Keratinocyte (primary cell): ENCODE data around the gene SORBS2. TPM values are rescaled to one million over a fixed set of nuclear protein-coding genes. Genes with fewer than 3 reads are reported as not detected.
A peak's percentile ranks its signal among the peaks of the same experiment; 100 is the strongest.
"Not testable (repeated sequence)": the region's sequence is repeated elsewhere in the genome, so short reads cannot be mapped to it uniquely, and the experiment has no call there.

Experiments used
- DNase-seq: peaks from one replicate; pipeline ENCODE4 v3.0.0-alpha.2; 2011; ENCODE audit warnings: low read depth, missing footprints, low spot score
- FAIRE-seq: peaks from 2 replicates; lab custom pipeline; 2011; peaks lifted over from hg19 to GRCh38; lab: Jason Lieb, UNC
- H2AFZ ChIP-seq: 2 replicates; pipeline ENCODE4 v1.6.0; 2012; ENCODE audit warnings: low read length, control low read depth, inconsistent platforms; ENCODE audit not compliant: control insufficient read depth
- H3K27ac ChIP-seq: 2 replicates; pipeline ENCODE4 v1.5.1; 2011; ENCODE audit warnings: low read length; ENCODE audit not compliant: control insufficient read depth, insufficient read depth
- H3K27me3 ChIP-seq: 3 replicates; pipeline ENCODE4 v1.6.0; 2011; ENCODE audit warnings: low read length; ENCODE audit not compliant: control insufficient read depth, insufficient read depth; ENCODE audit errors: extremely low read depth
- H3K36me3 ChIP-seq, 2 experiments: 2 replicates in 1 of 2; 3 replicates in 1 of 2; pipeline ENCODE4 v1.5.1; 2011; ENCODE audit warnings: low read length in 2 of 2, mild to moderate bottlenecking in 1 of 2; ENCODE audit not compliant: control insufficient read depth in 2 of 2, insufficient read depth in 2 of 2; ENCODE audit errors: extremely low read depth in 1 of 2
- H3K4me1 ChIP-seq: 3 replicates; pipeline ENCODE4 v1.5.1; 2011; ENCODE audit warnings: low read length; ENCODE audit not compliant: control insufficient read depth, insufficient read depth; ENCODE audit errors: extremely low read depth
- H3K4me2 ChIP-seq: 3 replicates; pipeline ENCODE4 v1.6.0; 2011; ENCODE audit warnings: low read depth, low read length; ENCODE audit not compliant: control insufficient read depth, insufficient read depth; ENCODE audit errors: extremely low read depth
- H3K4me3 ChIP-seq, 3 experiments: fragments of 200-600 bp in 1 of 3; sonication (generic) in 1 of 3; 2 replicates in 2 of 3; 3 replicates in 1 of 3; pipeline ENCODE4 v1.5.1; 2011 to 2016; ENCODE audit warnings: low read length in 3 of 3, mild to moderate bottlenecking in 3 of 3, control low read depth in 2 of 3, inconsistent platforms in 1 of 3, low read depth in 1 of 3, mixed read lengths in 1 of 3, mixed run types in 1 of 3, moderate library complexity in 1 of 3; ENCODE audit not compliant: control insufficient read depth in 2 of 3, insufficient read depth in 2 of 3; ENCODE audit errors: extremely low read depth in 1 of 3
- H3K79me2 ChIP-seq: 2 replicates; pipeline ENCODE4 v1.6.0; 2012; ENCODE audit warnings: low read length; ENCODE audit not compliant: control insufficient read depth, insufficient read depth
- H3K9ac ChIP-seq: 3 replicates; pipeline ENCODE4 v1.6.0; 2011; ENCODE audit warnings: low read length; ENCODE audit not compliant: control insufficient read depth, insufficient read depth; ENCODE audit errors: extremely low read depth
- H3K9me1 ChIP-seq: 3 replicates; pipeline ENCODE4 v1.6.0; 2011; ENCODE audit warnings: low read length; ENCODE audit not compliant: control insufficient read depth, insufficient read depth; ENCODE audit errors: extremely low read depth
- H3K9me3 ChIP-seq: 2 replicates; pipeline ENCODE4 v1.5.1; 2012; ENCODE audit warnings: low read depth, low read length; ENCODE audit not compliant: control insufficient read depth
- H4K20me1 ChIP-seq: 3 replicates; pipeline ENCODE4 v1.6.0; 2011; ENCODE audit warnings: low read length; ENCODE audit not compliant: control insufficient read depth, insufficient read depth; ENCODE audit errors: extremely low read depth
- EZH2 ChIP-seq: IDR thresholded peaks from one replicate; pipeline ENCODE4 v1.6.1; 2012; ENCODE audit warnings: inconsistent platforms, mild to moderate bottlenecking, low read length, moderate library complexity
- dilution Hi-C: fragments of 300-500 bp; cut with MboI; formaldehyde crosslinking; loops from one replicate; pipeline ENCODE4 v1.7.0; 2020; ENCODE audit warnings: low sequenced_read_pairs; ENCODE audit not compliant: extremely low pct_ligation_motif_present
- polyA plus RNA-seq, 5 experiments: library from polyadenylated mRNA; depleted of rRNA in 3 of 5; stranded (reverse) in 3 of 5; stranded (forward) in 1 of 5; unstranded in 1 of 5; fragments of >200 nt; gene quantifications; 1 replicate in 1 of 5; 2 replicates in 3 of 5; 3 replicates in 1 of 5; pipeline versions ENCODE4 v1.2.1 to v1.2.3, GENCODE V29; 2011 to 2012; ENCODE audit warnings: missing spikeins in 2 of 5, low read depth in 1 of 5, low replicate concordance in 1 of 5
- TF ChIP-seq, protein P1 (sequence below), 3 experiments: IDR thresholded peaks in 1 of 3; conservative IDR thresholded peaks in 1 of 3; optimal IDR thresholded peaks in 1 of 3; 2 replicates in 2 of 3; 3 replicates in 1 of 3; pipeline versions ENCODE3 to v1.5.1; 2011; ENCODE audit warnings: low read length in 3 of 3, mild to moderate bottlenecking in 3 of 3, moderate library complexity in 2 of 3, control low read depth in 1 of 3, inconsistent platforms in 1 of 3; ENCODE audit not compliant: insufficient read depth in 2 of 3; ENCODE audit errors: extremely low read depth in 1 of 3

SORBS2 gene
- polyA plus RNA-seq, 1 donor (not counting 4 experiments of a cell fraction or from before 2014, with no cell fraction given) = 0.14 TPM

DNA sequence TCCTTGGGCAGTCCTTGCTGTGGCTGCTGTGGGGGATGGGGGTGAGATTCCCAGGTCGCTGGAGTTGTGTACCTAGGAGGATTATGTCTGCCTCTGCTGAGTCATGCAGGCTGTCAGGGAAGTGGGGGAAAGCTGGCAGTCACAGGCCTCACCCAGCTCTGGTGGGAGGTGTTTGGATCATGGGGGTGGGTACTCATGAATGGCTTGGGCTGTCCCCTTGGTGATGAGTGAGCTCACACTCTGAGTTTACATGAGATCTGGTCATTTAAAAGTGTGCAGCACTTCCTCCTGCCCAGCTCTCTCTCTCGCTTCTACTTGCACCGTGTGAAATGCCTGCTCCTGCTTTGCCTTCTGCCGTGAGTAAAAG is 252.1 kb downstream of the SORBS2 start:
- Histone ChIP-seq H2AFZ (peak overlapping the region; percentile 56), H3K36me3 (no peaks in the 10 kb centered on the region), H4K20me1 (no peaks in the 10 kb centered on the region), H3K4me1 (peaks cover 2% of the 10 kb centered on the region), H3K27ac (no peak overlapping the region), H3K27me3 (no peaks in the 10 kb centered on the region), H3K9me3 (no peaks in the 10 kb centered on the region), H3K9me1 (no peaks in the 10 kb centered on the region), H3K9ac (no peak overlapping the region), H3K4me2 (no peak overlapping the region), H3K79me2 (no peaks in the 10 kb centered on the region), H3K4me3 (no peak overlapping the region)
- FAIRE-seq (no peak), DNase-seq (peak; percentile 0)
- dilution Hi-C loops = no loop called here
- TF ChIP-seq EZH2 = no peak
- TF ChIP-seq, protein P1, sequence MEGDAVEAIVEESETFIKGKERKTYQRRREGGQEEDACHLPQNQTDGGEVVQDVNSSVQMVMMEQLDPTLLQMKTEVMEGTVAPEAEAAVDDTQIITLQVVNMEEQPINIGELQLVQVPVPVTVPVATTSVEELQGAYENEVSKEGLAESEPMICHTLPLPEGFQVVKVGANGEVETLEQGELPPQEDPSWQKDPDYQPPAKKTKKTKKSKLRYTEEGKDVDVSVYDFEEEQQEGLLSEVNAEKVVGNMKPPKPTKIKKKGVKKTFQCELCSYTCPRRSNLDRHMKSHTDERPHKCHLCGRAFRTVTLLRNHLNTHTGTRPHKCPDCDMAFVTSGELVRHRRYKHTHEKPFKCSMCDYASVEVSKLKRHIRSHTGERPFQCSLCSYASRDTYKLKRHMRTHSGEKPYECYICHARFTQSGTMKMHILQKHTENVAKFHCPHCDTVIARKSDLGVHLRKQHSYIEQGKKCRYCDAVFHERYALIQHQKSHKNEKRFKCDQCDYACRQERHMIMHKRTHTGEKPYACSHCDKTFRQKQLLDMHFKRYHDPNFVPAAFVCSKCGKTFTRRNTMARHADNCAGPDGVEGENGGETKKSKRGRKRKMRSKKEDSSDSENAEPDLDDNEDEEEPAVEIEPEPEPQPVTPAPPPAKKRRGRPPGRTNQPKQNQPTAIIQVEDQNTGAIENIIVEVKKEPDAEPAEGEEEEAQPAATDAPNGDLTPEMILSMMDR (optimal IDR thresholded peaks at IDR 0.05 in 1 of 3, IDR thresholded peaks at IDR 0.05 in 1 of 3, conservative IDR thresholded peaks at IDR 0.05 in 1 of 3; ENCODE audit: extremely low read depth in 1 of 3, insufficient read depth in 2 of 3, low read length in 3 of 3) = no peak

DNA sequence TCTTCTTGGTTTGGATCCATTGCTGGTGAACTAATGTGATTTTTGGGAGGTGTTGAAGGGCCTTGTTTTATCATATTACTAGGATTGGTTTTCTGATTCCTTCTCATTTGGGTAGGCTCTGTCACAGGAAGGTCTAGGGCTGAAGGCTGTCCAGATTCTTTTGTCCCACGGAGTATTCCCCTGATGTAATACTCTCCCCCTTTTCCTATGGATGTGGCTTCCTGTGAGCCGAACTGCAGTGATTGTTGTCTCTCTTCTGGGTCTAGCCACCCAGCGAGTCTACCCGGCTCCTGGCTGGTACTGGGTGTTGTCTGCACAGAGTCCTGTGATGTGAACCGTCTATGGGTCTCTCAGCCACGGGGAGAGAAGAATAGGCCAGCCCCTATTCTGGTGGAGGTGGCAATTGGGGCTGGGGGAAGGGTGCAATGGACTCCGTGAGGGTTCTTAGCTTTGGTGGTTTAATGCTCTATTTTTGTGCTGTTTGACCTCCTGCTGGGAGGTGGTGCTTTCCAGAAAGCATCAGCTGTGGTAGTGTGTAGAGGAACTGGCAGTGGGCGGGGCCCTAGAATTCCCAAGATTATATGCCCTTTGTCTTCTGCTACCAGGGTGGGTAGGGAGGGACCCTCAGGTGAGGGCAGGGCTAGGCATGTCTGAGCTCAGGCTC is 252.6 kb downstream of the SORBS2 start:
- H3K4me1 ChIP-seq, FAIRE-seq, DNase-seq, H3K9me1 ChIP-seq, dilution Hi-C loops, H3K27me3 ChIP-seq, H3K9ac ChIP-seq, H3K4me2 ChIP-seq, H3K4me3 ChIP-seq, H3K27ac ChIP-seq, H3K36me3 ChIP-seq, H3K79me2 ChIP-seq, H3K9me3 ChIP-seq, H4K20me1 ChIP-seq: not testable (repeated sequence)
- peak overlapping the region; percentile 40 for H2AFZ ChIP-seq
